HG03103 (cell line): ENCODE results near the gene RPE65.
"Not testable (repeated sequence)": the region's sequence is repeated elsewhere in the genome, so short reads cannot be mapped to it uniquely, and the experiment has no call there.

ENCODE experiments used
- ATAC-seq: cut with Tn5 transposase; IDR thresholded peaks from one replicate; pipeline ENCODE4 v1.9.1; 2021; ENCODE audit warnings: low read depth; ENCODE audit not compliant: unreplicated experiment

RPE65 gene

DNA sequence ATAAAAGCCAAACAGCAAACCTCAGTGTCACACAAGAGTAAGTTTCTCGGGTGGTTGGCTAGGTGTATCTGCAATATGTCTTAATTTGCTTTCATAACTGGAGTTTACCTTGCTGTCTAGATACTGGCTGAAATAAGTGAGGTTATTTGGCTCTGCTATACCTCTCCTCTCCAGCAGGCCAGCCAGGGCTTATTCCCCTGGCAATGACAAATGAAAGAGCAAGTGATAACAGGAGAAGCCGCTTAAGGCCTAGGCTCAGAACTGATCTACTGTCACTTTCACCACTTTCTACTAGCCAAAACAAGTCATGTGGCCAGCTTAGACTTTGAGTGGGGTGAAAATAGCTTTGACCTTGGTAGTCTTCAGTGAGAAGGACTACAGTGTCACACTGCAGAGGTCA lies 4.8 kb upstream of the RPE65 start:
- peak; percentile 50 for ATAC-seq

DNA sequence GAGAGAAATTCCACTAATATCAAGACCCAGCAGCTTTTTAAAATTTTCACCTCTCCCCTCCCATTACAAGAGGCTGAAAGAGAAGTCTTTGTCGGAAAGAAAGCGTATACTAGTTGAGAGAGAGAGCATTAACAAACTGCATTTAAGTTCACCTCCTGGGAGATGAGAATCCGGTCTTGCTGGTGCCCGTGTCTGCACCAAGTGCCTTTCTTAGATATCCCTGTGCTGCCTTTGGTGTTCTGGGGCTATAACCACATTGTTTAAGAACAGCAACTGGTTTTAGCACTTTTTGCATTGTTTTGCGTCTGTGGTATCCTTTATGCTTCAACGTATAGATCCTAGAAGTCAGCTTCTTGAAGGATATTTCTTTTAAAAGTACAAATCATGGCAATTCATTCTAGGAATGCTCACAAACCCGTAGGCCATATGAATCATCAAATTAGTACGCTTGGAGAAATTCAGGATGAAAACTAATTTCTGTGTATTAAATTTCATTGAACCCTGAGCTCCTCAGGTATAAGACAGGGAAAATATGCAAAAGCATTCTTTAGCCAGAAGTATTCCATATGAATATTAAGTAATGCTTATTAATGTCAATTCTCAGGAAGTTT lies 3.4 kb upstream of the RPE65 start:
- no peak for ATAC-seq

DNA sequence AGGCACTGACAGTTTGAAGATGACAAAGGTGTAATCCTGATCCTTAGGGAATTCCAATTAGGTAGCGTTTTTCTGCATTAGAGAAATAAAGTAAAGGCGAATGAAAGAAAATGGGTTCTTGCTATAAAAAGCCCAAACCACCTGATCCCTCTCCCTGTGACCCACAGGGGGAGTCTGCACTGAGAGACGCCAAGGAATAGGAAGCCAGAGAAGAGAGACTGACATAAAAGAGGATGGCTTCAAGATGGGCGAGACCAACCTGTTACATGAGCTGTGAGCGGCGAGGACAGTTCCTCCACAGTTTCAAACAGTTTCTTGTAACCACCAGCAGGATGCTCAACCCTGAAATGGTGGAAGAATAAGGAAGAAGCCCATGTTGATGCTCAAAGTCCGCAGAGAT lies 1.4 kb downstream of the RPE65 start:
- ATAC-seq, result no peak

DNA sequence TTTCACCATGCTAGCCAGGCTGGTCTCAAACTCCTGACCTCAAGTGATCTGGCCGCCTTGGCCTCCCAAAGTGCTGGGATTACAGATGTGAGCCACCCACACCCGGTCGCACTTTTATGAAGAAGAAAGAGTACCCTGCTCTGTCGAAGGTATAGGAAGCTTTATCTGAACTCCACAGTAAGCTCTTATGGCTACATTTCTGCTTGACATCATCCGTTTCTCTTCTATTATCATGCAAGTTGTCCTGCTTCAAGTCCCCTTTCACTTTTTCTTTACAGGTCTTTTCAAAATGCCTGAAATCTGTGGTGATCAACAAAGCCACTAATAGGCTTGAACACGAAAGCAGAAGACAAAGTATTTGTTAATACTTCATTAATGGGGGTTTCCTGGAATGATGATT lies 4.0 kb downstream of the RPE65 start:
- no peak for ATAC-seq

DNA sequence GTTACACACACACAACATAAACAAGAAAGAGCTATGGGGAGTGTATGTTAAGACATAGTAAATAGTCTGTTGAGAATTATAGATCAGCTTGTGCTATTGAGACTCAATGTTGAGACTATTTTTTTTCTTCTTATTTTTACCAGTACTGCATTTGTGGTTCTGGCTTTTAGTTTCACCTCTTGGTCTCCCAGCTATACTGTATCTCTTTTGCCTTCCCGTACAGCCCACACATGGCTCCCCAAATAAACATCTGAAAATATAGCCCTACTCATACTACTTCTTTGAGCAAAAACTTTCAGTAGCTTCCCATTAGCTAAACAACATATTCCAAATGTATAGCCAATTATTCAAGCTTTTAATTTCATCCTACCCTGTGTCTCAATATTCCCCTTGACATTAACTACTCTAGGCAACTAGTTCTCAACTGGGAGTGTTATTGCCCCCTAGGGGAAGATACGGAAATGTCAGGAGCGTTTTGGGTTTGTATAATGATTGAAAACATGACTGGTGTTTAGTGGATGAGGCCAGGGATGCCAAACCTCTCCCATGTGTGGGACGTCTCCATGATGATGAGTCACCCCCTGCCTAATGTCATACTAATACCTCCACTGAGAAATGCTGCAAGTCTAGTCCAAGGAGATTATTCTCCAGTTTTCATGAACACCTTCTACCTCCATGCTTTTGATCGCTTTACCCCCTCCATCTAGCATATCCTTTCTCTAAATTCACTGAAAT lies 6.8 kb downstream of the RPE65 start:
- peak; percentile 84 for ATAC-seq

DNA sequence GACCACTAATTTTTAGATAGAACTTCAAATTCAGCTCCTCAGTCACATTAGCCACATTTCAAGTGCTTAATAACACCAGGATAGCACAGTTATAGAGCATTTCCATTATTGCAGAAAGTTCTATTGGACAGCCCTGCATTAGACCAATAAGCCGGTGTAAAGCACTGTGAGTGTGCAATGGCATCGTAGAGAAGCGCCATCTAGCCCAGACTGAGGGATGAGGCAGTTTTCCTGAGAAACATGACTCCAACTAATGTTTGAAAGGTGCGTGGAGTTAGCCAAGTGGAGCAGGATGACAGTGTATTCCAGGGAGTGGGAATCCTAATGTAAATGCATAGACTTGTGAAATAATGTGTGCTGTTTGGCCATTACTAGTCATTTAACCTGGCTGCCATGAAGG lies 7.7 kb downstream of the RPE65 start:
- ATAC-seq, result no peak

DNA sequence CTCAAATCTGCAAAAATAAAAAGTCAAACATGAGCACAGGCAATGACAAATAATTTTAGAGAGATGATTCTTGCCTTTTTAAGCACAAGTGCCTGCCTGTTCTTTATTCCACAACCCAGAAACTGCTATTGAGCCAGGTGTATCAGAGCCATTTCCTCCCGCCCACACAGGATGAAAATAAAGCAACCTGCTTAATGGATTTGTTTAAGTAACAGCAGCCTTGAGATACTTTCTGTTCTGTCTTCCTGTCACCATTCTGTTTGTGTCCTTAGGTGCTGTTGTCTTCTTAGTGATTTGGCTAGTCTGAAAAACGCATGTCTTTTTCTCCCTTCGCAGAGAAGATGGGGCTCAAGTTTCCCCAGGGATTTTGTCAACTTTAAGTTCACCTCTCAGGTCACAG lies 11.4 kb downstream of the RPE65 start:
- ATAC-seq, result no peak

DNA sequence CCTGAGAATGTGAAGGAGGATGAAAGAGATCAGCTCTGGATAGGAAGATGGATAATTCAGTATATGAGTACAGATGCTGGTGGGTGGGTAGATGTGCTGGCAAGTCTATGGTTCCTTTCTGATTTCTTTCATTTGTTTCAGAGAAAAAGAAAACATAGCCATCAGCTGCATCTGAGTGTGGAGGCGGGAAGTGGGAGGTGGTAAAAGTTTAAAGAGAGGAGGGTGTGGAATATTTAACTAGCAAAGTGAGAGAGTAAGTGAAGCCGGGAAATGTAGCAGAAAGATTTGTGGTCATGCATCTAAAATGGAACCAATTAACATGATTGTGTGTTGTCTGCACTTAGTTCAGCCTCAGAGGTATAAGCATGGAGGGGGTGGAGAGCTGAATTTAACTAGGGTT lies 16.4 kb downstream of the RPE65 start:
- no peak for ATAC-seq

DNA sequence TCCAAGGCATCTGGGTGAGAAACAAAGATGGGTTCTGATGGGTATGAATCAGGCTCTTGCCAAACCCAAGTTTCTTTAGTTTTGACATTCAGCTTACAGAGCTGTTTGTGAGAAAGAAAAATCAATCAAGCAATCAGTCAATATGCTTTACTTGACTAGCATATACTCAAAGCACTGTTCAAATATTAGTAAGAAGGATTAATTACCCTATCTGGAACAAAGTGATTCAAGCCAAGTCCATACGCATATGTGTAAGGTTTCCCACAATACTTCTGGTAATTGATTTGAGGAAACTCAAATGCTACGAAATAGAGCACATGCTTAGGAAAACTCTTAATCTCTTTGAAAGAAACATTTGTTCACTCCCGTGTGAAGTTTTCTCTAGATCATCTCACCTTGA lies 18.7 kb downstream of the RPE65 start:
- ATAC-seq, result no peak

DNA sequence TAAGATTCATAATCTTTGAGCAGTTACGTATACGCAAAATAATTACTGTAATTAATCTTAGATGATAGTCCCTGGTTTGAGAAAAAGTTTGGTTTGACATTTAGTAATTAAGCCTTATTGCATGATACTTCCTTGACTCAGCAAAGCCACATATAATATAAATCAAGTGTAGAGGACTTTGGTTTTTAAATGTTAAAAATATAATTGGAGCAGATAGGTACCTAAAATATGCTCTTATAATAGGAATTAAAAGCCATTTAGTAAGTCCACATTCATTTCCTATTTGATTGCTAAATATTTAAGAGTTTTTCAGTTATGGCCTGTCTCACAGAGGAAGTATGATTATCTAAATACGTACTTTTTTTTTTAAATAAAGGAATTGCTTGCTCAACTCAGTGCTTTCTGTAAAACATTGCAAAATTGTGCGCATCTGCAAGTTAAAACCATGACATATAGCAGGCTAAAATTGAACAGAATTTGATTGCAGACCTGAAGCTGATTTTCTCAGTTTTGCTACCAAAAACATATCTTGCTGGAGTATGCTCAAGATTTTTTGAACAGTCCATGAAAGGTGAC lies 20.4 kb downstream of the RPE65 start:
- ATAC-seq, result no peak

DNA sequence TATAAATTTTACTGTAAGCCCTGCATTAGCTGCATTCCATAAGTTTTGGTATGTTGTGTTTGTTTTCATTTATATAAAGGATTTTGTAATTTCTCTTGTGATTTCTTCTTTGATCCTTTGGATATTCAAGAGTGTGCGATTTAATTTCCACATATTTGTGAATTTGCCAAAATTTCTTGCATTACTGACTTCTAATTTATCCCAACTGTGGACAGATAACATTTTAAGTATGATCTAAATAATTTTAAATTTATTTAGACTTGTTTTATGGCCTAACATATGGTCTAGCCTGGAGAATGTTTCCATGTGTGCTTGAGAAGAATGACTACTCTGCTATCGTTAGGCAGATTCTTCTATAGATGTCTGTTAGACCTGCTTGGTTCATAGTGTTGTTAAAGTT lies 23.2 kb downstream of the RPE65 start:
- ATAC-seq, result no peak

DNA sequence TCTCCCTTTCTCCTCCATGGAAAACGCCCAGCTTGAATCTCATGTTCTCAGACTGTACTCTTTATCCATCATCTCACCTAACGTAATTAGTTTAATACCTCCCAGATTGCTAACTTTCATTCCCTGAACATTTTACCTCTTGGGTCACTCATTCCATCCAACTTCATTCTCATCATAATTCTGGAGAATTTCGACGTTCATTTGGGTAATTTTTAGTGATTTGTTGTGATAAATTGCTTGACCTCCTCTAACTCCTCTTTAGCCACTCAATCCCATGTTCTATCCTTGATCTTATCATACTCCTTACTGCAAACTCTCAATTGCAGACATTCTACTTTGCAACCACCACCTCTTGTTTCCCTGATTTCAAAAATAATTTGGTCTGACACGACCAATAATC lies 28.4 kb downstream of the RPE65 start:
- ATAC-seq, result no peak

DNA sequence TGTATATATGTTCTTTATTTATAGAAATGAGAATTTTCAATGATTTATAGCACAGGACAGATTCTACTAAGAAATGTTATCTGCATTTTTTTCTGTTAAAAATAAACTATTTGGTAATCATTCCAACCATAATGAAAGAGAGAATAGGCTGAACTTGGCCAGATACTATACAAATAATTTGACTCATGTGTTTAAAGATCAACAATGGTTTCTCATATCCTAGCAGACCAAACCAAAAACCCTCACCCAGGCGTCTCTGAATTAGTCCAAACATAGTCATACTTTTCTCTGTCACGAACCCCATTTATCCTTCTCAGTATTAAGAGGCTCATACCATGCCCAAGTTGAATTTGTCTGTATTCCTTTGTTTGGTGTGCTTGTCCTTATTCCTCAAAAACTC lies 40.3 kb downstream of the RPE65 start:
- ATAC-seq, result no peak

DNA sequence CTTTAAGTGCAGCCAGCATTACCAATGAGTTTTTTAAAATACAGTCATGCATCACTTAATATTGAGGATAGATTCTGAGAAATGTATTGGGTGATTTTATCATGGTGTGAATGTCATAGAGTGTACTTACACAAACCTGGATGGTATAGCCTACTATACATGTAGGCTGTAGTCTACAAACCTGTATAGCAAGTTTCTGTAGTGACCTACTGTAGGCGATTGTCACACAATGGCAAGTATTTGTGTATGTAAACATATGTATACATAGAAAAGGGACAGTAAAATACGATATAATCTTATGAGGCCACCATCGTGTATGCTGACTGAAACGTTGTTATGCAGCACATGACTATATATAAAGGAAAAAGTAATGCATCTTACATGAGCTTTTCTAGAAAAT lies 48.2 kb downstream of the RPE65 start:
- no peak for ATAC-seq

DNA sequence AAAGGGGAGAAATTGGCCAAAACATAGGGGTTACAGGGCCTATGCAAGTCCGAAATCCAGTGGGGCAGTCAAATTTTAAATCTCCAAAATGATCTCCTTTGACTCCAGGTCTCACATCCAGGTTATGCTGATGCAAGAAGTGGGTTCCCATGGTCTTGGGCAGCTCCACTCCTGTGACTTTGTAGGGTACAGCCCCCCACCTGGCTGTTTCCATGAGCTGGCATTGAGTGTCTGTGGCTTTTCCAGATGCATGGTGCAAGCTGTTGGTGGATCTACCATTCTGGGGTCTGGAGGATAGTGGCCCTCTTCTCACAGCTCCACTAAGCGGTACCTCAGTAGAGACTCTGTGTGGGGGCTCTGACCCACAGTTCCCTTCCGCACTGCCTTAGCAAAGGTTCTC lies 54.2 kb downstream of the RPE65 start:
- ATAC-seq, result not testable (repeated sequence)

DNA sequence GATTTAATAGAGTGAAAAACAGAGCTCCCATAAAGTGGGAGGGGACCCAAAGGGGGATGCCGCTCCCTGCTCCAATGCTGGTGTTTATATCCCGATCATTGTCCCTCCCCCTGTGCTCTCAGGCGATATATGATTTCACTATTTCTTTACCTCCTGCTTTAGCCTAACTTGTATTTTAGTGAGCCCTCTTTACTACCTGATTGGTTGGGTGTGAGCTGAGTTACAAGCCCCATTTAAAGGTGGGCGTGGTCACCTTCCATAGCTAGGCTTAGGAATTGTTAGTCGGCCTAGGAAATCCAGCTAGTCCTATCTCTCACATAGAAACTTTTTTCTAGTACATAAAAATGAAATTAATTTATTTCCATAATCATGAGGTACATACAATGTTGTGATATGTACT lies 57.3 kb downstream of the RPE65 start:
- ATAC-seq, result not testable (repeated sequence)

DNA sequence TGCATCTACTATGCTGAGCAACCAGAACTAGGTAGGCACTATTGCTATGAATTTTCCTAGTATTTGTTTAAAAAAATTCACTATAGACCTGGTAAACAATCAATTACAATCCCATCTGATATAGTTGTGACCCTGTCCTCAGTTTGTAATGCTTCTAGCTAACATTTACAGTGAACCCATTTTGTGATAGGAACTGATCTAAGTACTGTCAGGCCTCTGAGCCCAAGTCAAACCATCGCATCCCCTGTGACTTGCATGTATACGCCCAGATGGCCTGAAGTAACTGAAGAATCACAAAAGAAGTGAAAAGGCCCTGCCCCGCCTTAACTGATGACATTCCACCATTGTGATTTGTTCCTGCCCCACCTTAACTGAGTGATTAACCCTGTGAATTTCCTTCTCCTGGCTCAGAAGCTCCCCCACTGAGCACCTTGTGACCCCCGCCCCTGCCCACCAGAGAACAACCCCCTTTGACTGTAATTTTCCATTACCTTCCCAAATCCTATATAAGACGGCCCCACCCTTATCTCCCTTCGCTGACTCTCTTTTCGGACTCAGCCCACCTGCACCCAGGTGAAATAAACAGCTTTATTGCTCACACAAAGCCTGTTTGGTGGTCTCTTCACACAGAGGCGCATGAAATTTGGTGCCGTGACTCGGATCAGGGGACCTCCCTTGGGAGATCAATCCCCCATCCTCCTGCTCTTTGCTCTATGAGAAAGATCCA lies 63.8 kb downstream of the RPE65 start:
- ATAC-seq, result not testable (repeated sequence)

DNA sequence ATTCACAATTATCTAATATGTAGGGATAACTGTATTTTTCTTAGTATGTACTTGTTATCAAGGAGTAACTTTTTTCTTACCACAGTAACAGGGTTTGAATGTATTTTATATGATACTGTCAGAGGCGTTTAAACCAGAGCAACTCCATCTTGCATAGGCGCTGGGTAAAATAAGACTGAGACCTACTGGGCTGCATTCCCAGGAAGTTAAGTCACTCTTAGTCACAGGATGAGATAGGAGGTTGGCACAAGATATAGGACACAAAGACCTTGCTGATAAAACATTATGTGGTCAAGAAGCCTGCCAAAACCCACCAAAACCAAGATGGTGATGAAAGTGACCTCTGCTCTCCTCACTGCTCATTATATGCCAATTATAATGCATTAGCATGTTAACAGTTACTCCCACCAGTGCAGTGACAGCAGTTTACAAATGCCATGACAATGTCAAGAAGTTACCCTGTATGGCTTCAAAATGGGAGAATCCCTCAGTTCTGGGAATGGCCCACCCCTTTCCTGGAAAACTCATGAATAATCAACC lies 64.8 kb downstream of the RPE65 start:
- no peak for ATAC-seq

DNA sequence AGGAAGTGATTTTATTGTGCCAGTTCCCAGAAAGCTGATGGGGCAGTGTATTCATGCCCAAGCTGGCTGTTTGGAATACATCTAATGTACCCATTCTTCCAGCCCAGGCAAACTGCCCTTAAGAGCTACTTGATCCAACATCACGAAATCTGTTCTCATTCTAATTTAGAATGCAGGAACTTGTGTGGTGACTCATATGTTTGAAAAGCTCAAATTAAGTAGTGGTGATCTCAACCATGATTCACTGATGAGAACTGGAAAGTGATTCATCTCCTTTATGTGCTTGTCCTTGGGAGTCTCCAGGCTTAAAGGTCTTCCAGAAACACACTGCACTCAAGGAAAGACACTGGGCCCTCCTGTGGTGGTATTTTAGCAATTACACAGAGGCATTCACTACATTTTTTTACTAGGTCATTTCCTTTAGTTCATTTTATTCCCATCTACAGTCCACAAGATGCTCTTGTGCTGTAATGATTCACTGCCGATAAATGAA lies 65.4 kb downstream of the RPE65 start:
- ATAC-seq, result no peak

DNA sequence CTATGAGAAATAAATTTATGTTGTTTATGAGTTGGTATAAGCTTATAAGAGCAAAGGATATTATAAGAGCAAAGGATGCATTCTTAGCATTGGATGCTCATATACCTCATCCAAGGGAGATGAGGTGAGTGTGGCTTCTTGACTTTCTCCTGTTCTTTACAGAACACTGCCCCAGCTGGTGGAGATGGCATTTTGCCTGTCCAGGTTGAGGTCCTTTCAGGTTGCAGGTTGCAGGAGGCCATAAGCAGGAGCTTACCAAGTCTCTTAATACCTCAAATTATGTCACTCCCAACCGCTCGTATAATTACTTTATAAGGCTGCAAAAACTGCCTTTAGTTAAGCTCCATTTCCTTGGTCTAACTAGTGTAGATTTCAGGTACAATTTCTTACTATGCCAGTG lies 66.7 kb downstream of the RPE65 start:
- ATAC-seq, result no peak

DNA sequence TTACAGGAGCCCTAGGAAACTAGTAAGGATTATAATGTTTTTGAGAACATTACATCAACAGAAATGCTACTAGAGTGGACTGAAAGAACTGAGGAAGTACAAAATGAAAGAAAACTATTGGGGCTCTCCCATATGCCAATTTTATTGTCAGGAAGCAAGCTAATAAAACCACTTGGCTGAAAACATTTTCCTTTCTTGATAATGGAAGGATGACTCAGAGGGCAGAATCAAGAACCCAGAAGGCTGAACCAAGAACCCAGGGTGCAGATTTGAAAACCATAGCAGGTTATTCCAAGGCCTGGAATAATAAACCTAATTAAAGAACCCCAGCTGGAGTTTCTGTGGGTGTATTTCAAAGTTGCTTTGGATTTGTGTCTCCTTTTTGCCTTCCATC lies 70.7 kb downstream of the RPE65 start:
- no peak for ATAC-seq
